Epithelial cell of esophagus (primary cell): ENCODE measurements around the gene NCOR2.

Experiments
- DNase-seq: peaks from one replicate; pipeline ENCODE4 v3.0.0; 2010; ENCODE audit warnings: low read depth
- H3K4me3 ChIP-seq: 2 replicates; pipeline ENCODE4 v1.5.1; 2011; ENCODE audit warnings: mild to moderate bottlenecking, low read length, control low read depth
- TF ChIP-seq, protein P1 (sequence below): IDR thresholded peaks from 2 replicates; pipeline ENCODE4 v1.5.1; 2011; ENCODE audit warnings: low read depth, mild to moderate bottlenecking, low read length, control low read depth, inconsistent platforms; ENCODE audit not compliant: insufficient read depth; ENCODE audit errors: missing control alignments

Gene NCOR2

GRCh38 chr12:124605150-124605882, 37.9 kb upstream of the NCOR2 start:
- no peak overlapping the region for H3K4me3 ChIP-seq
- no peak for DNase-seq
- TF ChIP-seq, protein P1, sequence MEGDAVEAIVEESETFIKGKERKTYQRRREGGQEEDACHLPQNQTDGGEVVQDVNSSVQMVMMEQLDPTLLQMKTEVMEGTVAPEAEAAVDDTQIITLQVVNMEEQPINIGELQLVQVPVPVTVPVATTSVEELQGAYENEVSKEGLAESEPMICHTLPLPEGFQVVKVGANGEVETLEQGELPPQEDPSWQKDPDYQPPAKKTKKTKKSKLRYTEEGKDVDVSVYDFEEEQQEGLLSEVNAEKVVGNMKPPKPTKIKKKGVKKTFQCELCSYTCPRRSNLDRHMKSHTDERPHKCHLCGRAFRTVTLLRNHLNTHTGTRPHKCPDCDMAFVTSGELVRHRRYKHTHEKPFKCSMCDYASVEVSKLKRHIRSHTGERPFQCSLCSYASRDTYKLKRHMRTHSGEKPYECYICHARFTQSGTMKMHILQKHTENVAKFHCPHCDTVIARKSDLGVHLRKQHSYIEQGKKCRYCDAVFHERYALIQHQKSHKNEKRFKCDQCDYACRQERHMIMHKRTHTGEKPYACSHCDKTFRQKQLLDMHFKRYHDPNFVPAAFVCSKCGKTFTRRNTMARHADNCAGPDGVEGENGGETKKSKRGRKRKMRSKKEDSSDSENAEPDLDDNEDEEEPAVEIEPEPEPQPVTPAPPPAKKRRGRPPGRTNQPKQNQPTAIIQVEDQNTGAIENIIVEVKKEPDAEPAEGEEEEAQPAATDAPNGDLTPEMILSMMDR: no peak

- no peak overlapping the region for H3K4me3 ChIP-seq
- TF ChIP-seq, protein P1: no peak
- DNase-seq: no peak
Observed at GRCh38 chr12:124604264-124604680, 36.9 kb upstream of the NCOR2 start.

DNA sequence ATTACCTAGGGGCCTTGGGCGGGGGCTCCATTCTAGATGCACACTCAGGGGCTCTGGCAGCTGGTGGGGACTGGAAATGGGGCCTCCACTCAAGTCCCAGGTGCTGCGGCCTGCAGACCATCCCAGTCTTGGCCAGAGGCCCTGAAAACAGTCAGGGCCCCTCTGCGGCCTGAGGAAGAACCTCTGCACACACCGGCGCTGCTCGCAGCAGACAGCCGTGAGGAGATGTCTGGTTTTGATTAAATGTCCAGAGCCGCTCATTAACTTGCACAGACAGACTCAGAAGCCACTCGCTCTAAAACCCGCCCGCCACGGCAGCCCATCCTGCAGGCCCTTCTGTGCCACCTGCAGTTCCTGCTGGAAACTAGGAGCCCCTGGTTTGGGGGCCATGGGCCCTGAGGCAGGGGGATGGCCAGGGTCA, 36.4 kb upstream of the NCOR2 start:
- TF ChIP-seq, protein P1: no peak
- DNase-seq: no peak

DNA sequence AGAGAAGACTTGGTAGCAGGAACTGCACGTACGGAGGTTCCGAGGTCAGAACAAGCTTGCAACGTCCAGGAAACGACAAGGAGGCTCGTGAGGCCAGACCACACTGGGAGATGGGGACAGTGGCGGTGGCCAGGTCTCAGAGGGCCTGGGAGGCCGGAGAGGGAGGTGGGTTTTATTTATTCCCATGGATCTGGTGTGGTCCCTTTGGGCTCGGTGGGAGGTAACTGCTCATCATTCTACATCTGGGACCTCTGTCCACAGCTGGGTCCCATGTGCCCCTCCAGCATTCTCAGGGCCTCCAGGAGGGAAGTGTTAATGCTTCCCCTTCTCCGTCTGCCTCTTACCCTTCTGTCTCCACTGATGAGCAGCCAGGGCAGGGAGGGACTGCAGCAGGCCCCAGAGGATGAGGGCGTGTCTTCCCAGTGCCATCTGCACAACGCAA, 35.7 kb upstream of the NCOR2 start:
- H3K4me3 ChIP-seq: no peak overlapping the region
- DNase-seq: no peak
- TF ChIP-seq, protein P1: no peak

More for the DNA sequence above, 36.4 kb upstream of the NCOR2 start:
- H3K4me3 ChIP-seq: no peak overlapping the region

GRCh38 chr12:124601706-124602105, 34.3 kb upstream of the NCOR2 start:
- DNase-seq: no peak
- TF ChIP-seq, protein P1: no peak
- H3K4me3 ChIP-seq: no peak overlapping the region

GRCh38 chr12:124599074-124599999, 31.9 kb upstream of the NCOR2 start:
- H3K4me3 ChIP-seq: no peak overlapping the region
- TF ChIP-seq, protein P1: no peak
- DNase-seq: peak; percentile 54
